NAMALWA (cell line): ENCODE data around the gene HPSE2.

ENCODE experiments used
- DNase-seq: peaks from one replicate; pipeline ENCODE4 v3.0.0-alpha.2; 2015; ENCODE audit warnings: low spot score

Gene HPSE2

GRCh38 chr10:98430427-98430826 is 805.2 kb downstream of the HPSE2 start:
- no peak for DNase-seq

- no peak for DNase-seq
Observed at GRCh38 chr10:98429320-98430072, 806.2 kb downstream of the HPSE2 start.

GRCh38 chr10:98427011-98427515 is 808.6 kb downstream of the HPSE2 start:
- no peak for DNase-seq

- DNase-seq = peak; percentile 71
Observed at GRCh38 chr10:98425511-98426352, 809.9 kb downstream of the HPSE2 start.

GRCh38 chr10:98424295-98425254 is 811.1 kb downstream of the HPSE2 start:
- no peak for DNase-seq

GRCh38 chr10:98423691-98424120 is 811.9 kb downstream of the HPSE2 start:
- peak; percentile 72 for DNase-seq

GRCh38 chr10:98422182-98422581 is 813.5 kb downstream of the HPSE2 start:
- DNase-seq = no peak

GRCh38 chr10:98420786-98421185 is 814.9 kb downstream of the HPSE2 start:
- DNase-seq = no peak

- no peak for DNase-seq
Observed at GRCh38 chr10:98419469-98420261, 816.0 kb downstream of the HPSE2 start.

GRCh38 chr10:98418665-98419468 is 816.8 kb downstream of the HPSE2 start:
- DNase-seq = no peak

- no peak for DNase-seq
Observed at GRCh38 chr10:98417973-98418664, 817.5 kb downstream of the HPSE2 start.

GRCh38 chr10:98417481-98417959 is 818.1 kb downstream of the HPSE2 start:
- DNase-seq = no peak

- no peak for DNase-seq
Observed at GRCh38 chr10:98416606-98417388, 818.9 kb downstream of the HPSE2 start.

GRCh38 chr10:98415731-98416119 is 819.9 kb downstream of the HPSE2 start:
- DNase-seq = no peak

GRCh38 chr10:98414932-98415730 is 820.5 kb downstream of the HPSE2 start, which contains the start of gene PYROXD2:
Gene PYROXD2 (minus strand): TSS chr10:98415182. CDS start chr10:98415135, 47 bp downstream.
- peak; percentile 49 for DNase-seq

- no peak for DNase-seq
Observed at GRCh38 chr10:98414578-98414931, 821.1 kb downstream of the HPSE2 start.

GRCh38 chr10:98411768-98412167 is 823.9 kb downstream of the HPSE2 start:
- no peak for DNase-seq

GRCh38 chr10:98411166-98411565 is 824.5 kb downstream of the HPSE2 start:
- DNase-seq = no peak
